WTC11 (cell line): ENCODE results near the gene FAH. TPM values are rescaled to one million over a fixed set of nuclear protein-coding genes. Genes with fewer than 3 reads are reported as not detected.

ENCODE experiments used
- ATAC-seq: fragments of 200-7000 bp; cut with Tn5 transposase; 2 replicates; pipeline ENCODE4 v1.10.0; 2021; ENCODE audit warnings: mild to moderate bottlenecking, moderate library complexity
- CTCF ChIA-PET: fragments of 300-600 bp; sonication (Branson Sonifier 250); formaldehyde crosslinking; loops from one replicate; lab custom pipeline; 2021; ENCODE audit warnings: antibody characterized with exemption; lab: Charles Lee
- POLR2A ChIA-PET: fragments of 350-600 bp; sonication (Branson Sonifier 250); formaldehyde crosslinking; loops from one replicate; lab custom pipeline; 2021; ENCODE audit warnings: antibody characterized with exemption; lab: Charles Lee
- DNase-seq: peaks from one replicate; pipeline ENCODE4 v3.0.0; 2021; ENCODE audit warnings: low spot score
- H3K27ac Mint-ChIP-seq: 2 replicates; pipeline ENCODE4 v1.8.0; 2021; ENCODE audit warnings: mixed read lengths
- H3K27me3 Mint-ChIP-seq: 2 replicates; pipeline ENCODE4 v1.8.0; 2021; ENCODE audit warnings: low read depth, mild to moderate bottlenecking, moderate library complexity, mixed read lengths
- H3K36me3 Mint-ChIP-seq: 2 replicates; pipeline ENCODE4 v1.8.0; 2021; ENCODE audit warnings: mixed read lengths
- H3K4me1 Mint-ChIP-seq: 2 replicates; pipeline ENCODE4 v1.8.0; 2022; ENCODE audit warnings: mixed read lengths
- H3K4me3 Mint-ChIP-seq: 2 replicates; pipeline ENCODE4 v1.8.0; 2021; ENCODE audit warnings: mild to moderate bottlenecking, moderate library complexity, mixed read lengths
- H3K9me3 Mint-ChIP-seq: 2 replicates; pipeline ENCODE4 v1.8.0; 2021; ENCODE audit warnings: mixed read lengths
- CREM ChIP-seq: sonication (generic); formaldehyde crosslinking; IDR thresholded peaks from 2 replicates; pipeline ENCODE4 v1.8.1; 2022; ENCODE audit warnings: mild to moderate bottlenecking, missing genetic modification reagents, moderate library complexity
- ELF4 ChIP-seq: sonication (generic); formaldehyde crosslinking; IDR thresholded peaks from 2 replicates; pipeline ENCODE4 v1.8.1; 2022; ENCODE audit warnings: low read depth, mild to moderate bottlenecking, moderate library complexity, missing genetic modification reagents
- ESRRA ChIP-seq: sonication (generic); formaldehyde crosslinking; IDR thresholded peaks from 2 replicates; pipeline ENCODE4 v1.8.1; 2022; ENCODE audit warnings: mild to moderate bottlenecking, missing genetic modification reagents, borderline replicate concordance
- KAT7 ChIP-seq: sonication (generic); formaldehyde crosslinking; IDR thresholded peaks from 2 replicates; pipeline ENCODE4 v1.8.1; 2023; ENCODE audit warnings: missing genetic modification reagents, mild to moderate bottlenecking, borderline replicate concordance
- MLX ChIP-seq: sonication (generic); formaldehyde crosslinking; IDR thresholded peaks from 2 replicates; pipeline ENCODE4 v1.8.1; 2023; ENCODE audit warnings: mild to moderate bottlenecking, missing genetic modification reagents, moderate library complexity
- NR3C1 ChIP-seq: sonication (generic); formaldehyde crosslinking; conservative IDR thresholded peaks from 2 replicates; pipeline ENCODE4 v1.8.1; 2023; ENCODE audit warnings: low read depth, mild to moderate bottlenecking, missing genetic modification reagents
- RELA ChIP-seq: sonication (generic); formaldehyde crosslinking; IDR thresholded peaks from 2 replicates; pipeline ENCODE4 v1.8.1; 2022; ENCODE audit warnings: missing genetic modification reagents, mild to moderate bottlenecking, borderline replicate concordance
- SMAD3 ChIP-seq: sonication (generic); formaldehyde crosslinking; IDR thresholded peaks from 2 replicates; pipeline ENCODE4 v1.8.0; 2022; ENCODE audit warnings: missing genetic modification reagents, mild to moderate bottlenecking, borderline replicate concordance
- TCF7 ChIP-seq: sonication (generic); formaldehyde crosslinking; IDR thresholded peaks from 2 replicates; pipeline ENCODE4 v1.8.0; 2022; ENCODE audit warnings: mild to moderate bottlenecking, low read depth, missing genetic modification reagents, moderate library complexity
- ZBTB21 ChIP-seq: sonication (generic); formaldehyde crosslinking; IDR thresholded peaks from 2 replicates; pipeline ENCODE4 v1.8.1; 2023; ENCODE audit warnings: mild to moderate bottlenecking, missing genetic modification reagents, borderline replicate concordance
- ZNF512 ChIP-seq: sonication (generic); formaldehyde crosslinking; IDR thresholded peaks from 2 replicates; pipeline ENCODE4 v1.8.1; 2022; ENCODE audit warnings: missing genetic modification reagents, borderline replicate concordance
- total RNA-seq: library from RNA; stranded (reverse); gene quantifications from 3 replicates; pipeline ENCODE4 v1.2.3, GENCODE V29; 2021
- TF ChIP-seq, protein P1 (sequence below): sonication (generic); formaldehyde crosslinking; IDR thresholded peaks from 2 replicates; pipeline ENCODE4 v1.8.0; 2023; ENCODE audit warnings: missing genetic modification reagents, mild to moderate bottlenecking, borderline replicate concordance
- TF ChIP-seq, protein P2 (sequence below): sonication (generic); formaldehyde crosslinking; conservative IDR thresholded peaks from 2 replicates; pipeline ENCODE4 v1.8.1; 2023; ENCODE audit warnings: mild to moderate bottlenecking, low read depth, missing genetic modification reagents, moderate library complexity
- TF ChIP-seq, protein P3 (sequence below): sonication (generic); formaldehyde crosslinking; IDR thresholded peaks from 2 replicates; pipeline ENCODE4 v1.8.1; 2022; ENCODE audit warnings: mild to moderate bottlenecking, missing genetic modification reagents, moderate library complexity, borderline replicate concordance
- TF ChIP-seq, protein P4 (sequence below): sonication (generic); formaldehyde crosslinking; IDR thresholded peaks from 2 replicates; pipeline ENCODE4 v1.8.1; 2023; ENCODE audit warnings: mild to moderate bottlenecking, missing genetic modification reagents, borderline replicate concordance
- TF ChIP-seq, protein P5 (sequence below): sonication (generic); formaldehyde crosslinking; IDR thresholded peaks from 2 replicates; pipeline ENCODE4 v1.8.1; 2023; ENCODE audit warnings: mild to moderate bottlenecking, missing genetic modification reagents

FAH gene
- total RNA-seq, 1 experiment from 2014 or later, result 22.8 TPM

DNA sequence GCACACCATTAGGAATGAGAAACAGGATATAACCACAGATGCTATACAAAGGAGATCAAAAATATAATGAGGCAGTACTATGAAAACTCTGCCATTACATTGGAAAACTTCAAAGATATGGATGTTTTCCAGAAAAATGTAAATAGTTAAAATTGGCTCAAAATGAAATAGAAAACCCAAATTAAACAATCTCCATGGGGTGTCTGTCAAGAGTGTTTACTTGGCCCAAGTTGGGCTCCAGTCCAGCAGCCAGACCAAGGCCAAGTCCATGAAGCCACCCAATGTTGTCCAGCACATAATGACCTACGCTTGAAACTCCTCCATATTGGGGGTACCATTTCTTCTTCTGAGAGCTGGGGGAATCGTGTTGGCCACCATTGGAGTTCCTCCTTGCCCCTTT lies 62.1 kb downstream of the FAH start:
- ChIA-PET POLR2A (no interaction called here), CTCF (no interaction called here)
- no peak for DNase-seq
- H3K4me1 Mint-ChIP-seq, result no peaks in the 10 kb centered on the region
- peaks cover 15% of the 10 kb centered on the region for H3K9me3 Mint-ChIP-seq
- ATAC-seq, result no peak
- no peak overlapping the region for H3K4me3 Mint-ChIP-seq
- H3K27me3 Mint-ChIP-seq, result no peaks in the 10 kb centered on the region
- H3K27ac Mint-ChIP-seq, result no peak overlapping the region
- TF ChIP-seq, protein P1, sequence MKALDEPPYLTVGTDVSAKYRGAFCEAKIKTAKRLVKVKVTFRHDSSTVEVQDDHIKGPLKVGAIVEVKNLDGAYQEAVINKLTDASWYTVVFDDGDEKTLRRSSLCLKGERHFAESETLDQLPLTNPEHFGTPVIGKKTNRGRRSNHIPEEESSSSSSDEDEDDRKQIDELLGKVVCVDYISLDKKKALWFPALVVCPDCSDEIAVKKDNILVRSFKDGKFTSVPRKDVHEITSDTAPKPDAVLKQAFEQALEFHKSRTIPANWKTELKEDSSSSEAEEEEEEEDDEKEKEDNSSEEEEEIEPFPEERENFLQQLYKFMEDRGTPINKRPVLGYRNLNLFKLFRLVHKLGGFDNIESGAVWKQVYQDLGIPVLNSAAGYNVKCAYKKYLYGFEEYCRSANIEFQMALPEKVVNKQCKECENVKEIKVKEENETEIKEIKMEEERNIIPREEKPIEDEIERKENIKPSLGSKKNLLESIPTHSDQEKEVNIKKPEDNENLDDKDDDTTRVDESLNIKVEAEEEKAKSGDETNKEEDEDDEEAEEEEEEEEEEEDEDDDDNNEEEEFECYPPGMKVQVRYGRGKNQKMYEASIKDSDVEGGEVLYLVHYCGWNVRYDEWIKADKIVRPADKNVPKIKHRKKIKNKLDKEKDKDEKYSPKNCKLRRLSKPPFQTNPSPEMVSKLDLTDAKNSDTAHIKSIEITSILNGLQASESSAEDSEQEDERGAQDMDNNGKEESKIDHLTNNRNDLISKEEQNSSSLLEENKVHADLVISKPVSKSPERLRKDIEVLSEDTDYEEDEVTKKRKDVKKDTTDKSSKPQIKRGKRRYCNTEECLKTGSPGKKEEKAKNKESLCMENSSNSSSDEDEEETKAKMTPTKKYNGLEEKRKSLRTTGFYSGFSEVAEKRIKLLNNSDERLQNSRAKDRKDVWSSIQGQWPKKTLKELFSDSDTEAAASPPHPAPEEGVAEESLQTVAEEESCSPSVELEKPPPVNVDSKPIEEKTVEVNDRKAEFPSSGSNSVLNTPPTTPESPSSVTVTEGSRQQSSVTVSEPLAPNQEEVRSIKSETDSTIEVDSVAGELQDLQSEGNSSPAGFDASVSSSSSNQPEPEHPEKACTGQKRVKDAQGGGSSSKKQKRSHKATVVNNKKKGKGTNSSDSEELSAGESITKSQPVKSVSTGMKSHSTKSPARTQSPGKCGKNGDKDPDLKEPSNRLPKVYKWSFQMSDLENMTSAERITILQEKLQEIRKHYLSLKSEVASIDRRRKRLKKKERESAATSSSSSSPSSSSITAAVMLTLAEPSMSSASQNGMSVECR (CRISPR knock-in tag), result no peak
- TF ChIP-seq, protein P2, sequence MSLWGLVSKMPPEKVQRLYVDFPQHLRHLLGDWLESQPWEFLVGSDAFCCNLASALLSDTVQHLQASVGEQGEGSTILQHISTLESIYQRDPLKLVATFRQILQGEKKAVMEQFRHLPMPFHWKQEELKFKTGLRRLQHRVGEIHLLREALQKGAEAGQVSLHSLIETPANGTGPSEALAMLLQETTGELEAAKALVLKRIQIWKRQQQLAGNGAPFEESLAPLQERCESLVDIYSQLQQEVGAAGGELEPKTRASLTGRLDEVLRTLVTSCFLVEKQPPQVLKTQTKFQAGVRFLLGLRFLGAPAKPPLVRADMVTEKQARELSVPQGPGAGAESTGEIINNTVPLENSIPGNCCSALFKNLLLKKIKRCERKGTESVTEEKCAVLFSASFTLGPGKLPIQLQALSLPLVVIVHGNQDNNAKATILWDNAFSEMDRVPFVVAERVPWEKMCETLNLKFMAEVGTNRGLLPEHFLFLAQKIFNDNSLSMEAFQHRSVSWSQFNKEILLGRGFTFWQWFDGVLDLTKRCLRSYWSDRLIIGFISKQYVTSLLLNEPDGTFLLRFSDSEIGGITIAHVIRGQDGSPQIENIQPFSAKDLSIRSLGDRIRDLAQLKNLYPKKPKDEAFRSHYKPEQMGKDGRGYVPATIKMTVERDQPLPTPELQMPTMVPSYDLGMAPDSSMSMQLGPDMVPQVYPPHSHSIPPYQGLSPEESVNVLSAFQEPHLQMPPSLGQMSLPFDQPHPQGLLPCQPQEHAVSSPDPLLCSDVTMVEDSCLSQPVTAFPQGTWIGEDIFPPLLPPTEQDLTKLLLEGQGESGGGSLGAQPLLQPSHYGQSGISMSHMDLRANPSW (CRISPR knock-in tag), result no peak
- TF ChIP-seq ESRRA (CRISPR knock-in tag), result no peak
- H3K36me3 Mint-ChIP-seq, result no peaks in the 10 kb centered on the region; the same call in 1 of the 2 replicates

DNA sequence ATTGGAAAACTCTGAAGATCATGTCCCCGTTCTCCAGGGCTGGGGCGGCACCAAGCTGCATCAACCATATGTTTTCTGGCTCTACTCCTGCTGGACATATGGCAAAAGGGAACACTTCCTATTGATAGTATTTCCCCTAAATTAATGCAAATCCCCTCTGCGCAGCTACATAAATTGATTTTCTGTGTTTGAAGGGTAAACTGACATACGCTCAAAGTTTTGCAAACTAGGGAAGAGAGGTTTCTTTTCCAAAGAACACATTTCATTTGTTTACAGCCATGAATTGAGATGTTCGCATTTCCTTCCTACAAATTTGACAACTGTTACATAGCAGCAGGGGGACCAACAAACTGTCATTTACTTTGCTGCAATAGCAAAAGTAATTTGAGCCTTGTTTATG lies 63.3 kb downstream of the FAH start:
- Mint-ChIP-seq H3K27me3 (no peaks in the 10 kb centered on the region), H3K9me3 (peaks cover 15% of the 10 kb centered on the region), H3K27ac (no peak overlapping the region), H3K4me3 (no peak overlapping the region), H3K36me3 (no peaks in the 10 kb centered on the region; the same call in 1 of the 2 replicates), H3K4me1 (no peaks in the 10 kb centered on the region)
- ATAC-seq, result no peak
- ChIA-PET POLR2A (no interaction called here), CTCF (no interaction called here)
- DNase-seq, result no peak
- TF ChIP-seq CREM (CRISPR knock-in tag), result no peak
- no peak for TF ChIP-seq NR3C1
- TF ChIP-seq ELF4, result no peak
- no peak for TF ChIP-seq MLX
- TF ChIP-seq TCF7 (CRISPR knock-in tag), result no peak
- TF ChIP-seq SMAD3 (CRISPR knock-in tag), result no peak
- TF ChIP-seq ZNF512 (CRISPR knock-in tag), result no peak
- TF ChIP-seq KAT7 (CRISPR knock-in tag), result no peak
- no peak for TF ChIP-seq ZBTB21
- TF ChIP-seq, protein P3, sequence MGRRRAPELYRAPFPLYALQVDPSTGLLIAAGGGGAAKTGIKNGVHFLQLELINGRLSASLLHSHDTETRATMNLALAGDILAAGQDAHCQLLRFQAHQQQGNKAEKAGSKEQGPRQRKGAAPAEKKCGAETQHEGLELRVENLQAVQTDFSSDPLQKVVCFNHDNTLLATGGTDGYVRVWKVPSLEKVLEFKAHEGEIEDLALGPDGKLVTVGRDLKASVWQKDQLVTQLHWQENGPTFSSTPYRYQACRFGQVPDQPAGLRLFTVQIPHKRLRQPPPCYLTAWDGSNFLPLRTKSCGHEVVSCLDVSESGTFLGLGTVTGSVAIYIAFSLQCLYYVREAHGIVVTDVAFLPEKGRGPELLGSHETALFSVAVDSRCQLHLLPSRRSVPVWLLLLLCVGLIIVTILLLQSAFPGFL (CRISPR knock-in tag), result no peak
- TF ChIP-seq, protein P4, sequence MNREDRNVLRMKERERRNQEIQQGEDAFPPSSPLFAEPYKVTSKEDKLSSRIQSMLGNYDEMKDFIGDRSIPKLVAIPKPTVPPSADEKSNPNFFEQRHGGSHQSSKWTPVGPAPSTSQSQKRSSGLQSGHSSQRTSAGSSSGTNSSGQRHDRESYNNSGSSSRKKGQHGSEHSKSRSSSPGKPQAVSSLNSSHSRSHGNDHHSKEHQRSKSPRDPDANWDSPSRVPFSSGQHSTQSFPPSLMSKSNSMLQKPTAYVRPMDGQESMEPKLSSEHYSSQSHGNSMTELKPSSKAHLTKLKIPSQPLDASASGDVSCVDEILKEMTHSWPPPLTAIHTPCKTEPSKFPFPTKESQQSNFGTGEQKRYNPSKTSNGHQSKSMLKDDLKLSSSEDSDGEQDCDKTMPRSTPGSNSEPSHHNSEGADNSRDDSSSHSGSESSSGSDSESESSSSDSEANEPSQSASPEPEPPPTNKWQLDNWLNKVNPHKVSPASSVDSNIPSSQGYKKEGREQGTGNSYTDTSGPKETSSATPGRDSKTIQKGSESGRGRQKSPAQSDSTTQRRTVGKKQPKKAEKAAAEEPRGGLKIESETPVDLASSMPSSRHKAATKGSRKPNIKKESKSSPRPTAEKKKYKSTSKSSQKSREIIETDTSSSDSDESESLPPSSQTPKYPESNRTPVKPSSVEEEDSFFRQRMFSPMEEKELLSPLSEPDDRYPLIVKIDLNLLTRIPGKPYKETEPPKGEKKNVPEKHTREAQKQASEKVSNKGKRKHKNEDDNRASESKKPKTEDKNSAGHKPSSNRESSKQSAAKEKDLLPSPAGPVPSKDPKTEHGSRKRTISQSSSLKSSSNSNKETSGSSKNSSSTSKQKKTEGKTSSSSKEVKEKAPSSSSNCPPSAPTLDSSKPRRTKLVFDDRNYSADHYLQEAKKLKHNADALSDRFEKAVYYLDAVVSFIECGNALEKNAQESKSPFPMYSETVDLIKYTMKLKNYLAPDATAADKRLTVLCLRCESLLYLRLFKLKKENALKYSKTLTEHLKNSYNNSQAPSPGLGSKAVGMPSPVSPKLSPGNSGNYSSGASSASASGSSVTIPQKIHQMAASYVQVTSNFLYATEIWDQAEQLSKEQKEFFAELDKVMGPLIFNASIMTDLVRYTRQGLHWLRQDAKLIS (CRISPR knock-in tag), result no peak
- TF ChIP-seq, protein P5, sequence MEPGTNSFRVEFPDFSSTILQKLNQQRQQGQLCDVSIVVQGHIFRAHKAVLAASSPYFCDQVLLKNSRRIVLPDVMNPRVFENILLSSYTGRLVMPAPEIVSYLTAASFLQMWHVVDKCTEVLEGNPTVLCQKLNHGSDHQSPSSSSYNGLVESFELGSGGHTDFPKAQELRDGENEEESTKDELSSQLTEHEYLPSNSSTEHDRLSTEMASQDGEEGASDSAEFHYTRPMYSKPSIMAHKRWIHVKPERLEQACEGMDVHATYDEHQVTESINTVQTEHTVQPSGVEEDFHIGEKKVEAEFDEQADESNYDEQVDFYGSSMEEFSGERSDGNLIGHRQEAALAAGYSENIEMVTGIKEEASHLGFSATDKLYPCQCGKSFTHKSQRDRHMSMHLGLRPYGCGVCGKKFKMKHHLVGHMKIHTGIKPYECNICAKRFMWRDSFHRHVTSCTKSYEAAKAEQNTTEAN (CRISPR knock-in tag), result no peak
- no peak for TF ChIP-seq RELA (CRISPR knock-in tag)
